GM12878 (cell line): Measurements from ENCODE around the gene RIPK4. TPM values are rescaled to one million over a fixed set of nuclear protein-coding genes. Genes with fewer than 3 reads are reported as not detected.

ENCODE experiments used
- ATAC-seq: fragments of 200-7000 bp; cut with Tn5 transposase; 3 replicates; pipeline ENCODE4 v1.9.1; 2020; ENCODE audit warnings: mild to moderate bottlenecking, moderate library complexity
- BruUV-seq: library from RNA; stranded (reverse); fragments of 400-500 nt; replicated peaks from 2 replicates; lab custom pipeline; 2021; lab: Mats Ljungman, UMichigan
- CTCF ChIA-PET: fragments of 300-600 bp; sonication (Branson Sonifier 250); formaldehyde crosslinking; extraction: SDS; loops from one replicate; lab custom pipeline; 2021; ENCODE audit warnings: inconsistent platforms; lab: Yijun Ruan, JAX
- POLR2A ChIA-PET: fragments of 350-600 bp; formaldehyde crosslinking; extraction: SDS; loops from one replicate; lab custom pipeline; 2021; ENCODE audit warnings: inconsistent platforms; lab: Charles Lee
- RAD21 ChIA-PET: fragments of 300-600 bp; sonication (Branson Sonifier 250); formaldehyde crosslinking; loops from one replicate; lab custom pipeline; 2023; ENCODE audit warnings: antibody characterized with exemption; ENCODE audit not compliant: unreplicated experiment; lab: Charles Lee
- SMC1A ChIA-PET: fragments of 300-600 bp; sonication (Branson Sonifier 250); formaldehyde crosslinking; loops from one replicate; lab custom pipeline; 2023; ENCODE audit not compliant: unreplicated experiment, uncharacterized antibody; lab: Charles Lee
- DNase-seq: peaks from one replicate; pipeline ENCODE4 v3.0.0-alpha.2; 2011; ENCODE audit warnings: low read depth, low spot score
- FAIRE-seq: peaks from 3 replicates; lab custom pipeline; 2011; peaks lifted over from hg19 to GRCh38; lab: Jason Lieb, UNC
- H2AFZ ChIP-seq: 2 replicates; pipeline ENCODE4 v1.6.0; 2011; ENCODE audit warnings: low read depth, low read length, control low read depth; ENCODE audit not compliant: control insufficient read depth
- H3K27ac ChIP-seq: 2 replicates; pipeline ENCODE4 v1.5.1; 2011; ENCODE audit warnings: control low read depth; ENCODE audit not compliant: control insufficient read depth, insufficient read depth
- H3K27me3 ChIP-seq, 2 experiments: replicated peaks in 1 of 2; 2 replicates each; pipeline versions ENCODE4 v1.6.0 to v1.6.1; 2011; ENCODE audit warnings: low read length in 1 of 2; ENCODE audit not compliant: control insufficient read depth in 2 of 2, insufficient read depth in 2 of 2
- H3K36me3 ChIP-seq, 2 experiments: 2 replicates each; pipeline ENCODE4 v1.5.1; 2011; ENCODE audit warnings: low read length in 1 of 2; ENCODE audit not compliant: control insufficient read depth in 2 of 2, insufficient read depth in 2 of 2
- H3K4me1 ChIP-seq: 2 replicates; pipeline ENCODE4 v1.6.1; 2011; ENCODE audit warnings: mild to moderate bottlenecking, low read length, moderate library complexity, mixed read lengths; ENCODE audit not compliant: control insufficient read depth, insufficient read depth
- H3K4me2 ChIP-seq: 2 replicates; pipeline ENCODE4 v1.6.0; 2011; ENCODE audit warnings: control low read depth; ENCODE audit not compliant: control insufficient read depth, insufficient read depth
- H3K4me3 ChIP-seq: fragments of 200-600 bp; sonication (generic); 2 replicates; pipeline ENCODE4 v1.5.1; 2016
- H3K79me2 ChIP-seq: 2 replicates; pipeline ENCODE4 v1.6.0; 2011; ENCODE audit warnings: low read length; ENCODE audit not compliant: control insufficient read depth, insufficient read depth
- H3K9ac ChIP-seq: 2 replicates; pipeline ENCODE4 v1.8.0; 2011; ENCODE audit warnings: low read length, control low read depth, mixed read lengths; ENCODE audit not compliant: control insufficient read depth, insufficient read depth
- H3K9me3 ChIP-seq: replicated peaks from 3 replicates; pipeline ENCODE4 v1.5.1; 2011; ENCODE audit warnings: mild to moderate bottlenecking, low read length; ENCODE audit not compliant: control insufficient read depth, insufficient read depth
- H4K20me1 ChIP-seq: 2 replicates; pipeline ENCODE4 v1.6.0; 2011; ENCODE audit not compliant: control insufficient read depth, insufficient read depth
- FOS ChIP-seq: IDR thresholded peaks from 3 replicates; pipeline ENCODE4 v1.6.1; 2011; ENCODE audit warnings: borderline replicate concordance; ENCODE audit not compliant: insufficient read length; ENCODE audit errors: extremely low read depth
- FOXM1 ChIP-seq: IDR thresholded peaks from 2 replicates; pipeline ENCODE4 v1.6.1; 2012; ENCODE audit warnings: low read depth, mild to moderate bottlenecking, inconsistent platforms, low read length, moderate library complexity
- HDGF ChIP-seq: fragments of 450-650 bp; IDR thresholded peaks from 2 replicates; pipeline ENCODE4 v1.6.1; 2016; ENCODE audit warnings: antibody characterized with exemption
- KAT2A ChIP-seq: conservative IDR thresholded peaks from 2 replicates; pipeline ENCODE4 v1.6.1; 2011; ENCODE audit warnings: low read depth, low read length; ENCODE audit not compliant: control insufficient read depth
- MEF2A ChIP-seq: IDR thresholded peaks from 2 replicates; pipeline ENCODE4 v1.6.1; 2011; ENCODE audit warnings: low read depth, mild to moderate bottlenecking, low read length, moderate library complexity; ENCODE audit not compliant: insufficient read depth
- MYB ChIP-seq: fragments of 150-350 bp; IDR thresholded peaks from 2 replicates; pipeline ENCODE4 v1.6.1; 2014; ENCODE audit warnings: mild to moderate bottlenecking, low read depth, low read length, borderline replicate concordance
- NKRF ChIP-seq: fragments of 450-650 bp; conservative IDR thresholded peaks from 2 replicates; pipeline ENCODE4 v1.6.1; 2017; ENCODE audit warnings: mild to moderate bottlenecking, moderate library complexity
- RFX5 ChIP-seq: IDR thresholded peaks from 2 replicates; pipeline ENCODE4 v1.6.1; 2011; ENCODE audit warnings: low read depth, low read length, improper control_type of control experiment
- RUNX3 ChIP-seq: IDR thresholded peaks from 2 replicates; pipeline ENCODE4 v1.6.1; 2012; ENCODE audit warnings: low read length, inconsistent platforms
- TARDBP ChIP-seq: IDR thresholded peaks from 2 replicates; pipeline ENCODE4 v1.6.1; 2016; ENCODE audit warnings: borderline replicate concordance
- YY1 ChIP-seq: IDR thresholded peaks from 2 replicates; pipeline ENCODE4 v1.6.1; 2011; ENCODE audit warnings: low read depth, mild to moderate bottlenecking, low read length
- ZBED1 ChIP-seq: IDR thresholded peaks from 2 replicates; pipeline ENCODE4 v1.6.1; 2016; ENCODE audit warnings: borderline replicate concordance
- WGBS: methylation state at CpG from one replicate; pipeline ENCODE4 v1.1.6; 2016; ENCODE audit warnings: low lambda C conversion rate; ENCODE audit not compliant: insufficient replicate concordance, insufficient coverage; ENCODE audit errors: missing lambda C conversion rate; 5-methylcytosine and 5-hydroxymethylcytosine counted together
- in situ Hi-C: fragments of 300-500 bp; cut with MboI; formaldehyde crosslinking; loops from 9 replicates; pipeline ENCODE4 v1.14.3; 2018; ENCODE audit warnings: mixed read lengths
- intact Hi-C: fragments of 100-400 bp; cut with micrococcal nuclease; formaldehyde crosslinking; loops from one replicate; pipeline ENCODE4 v1.14.2; 2022; ENCODE audit not compliant: unreplicated experiment
- polyA plus RNA-seq, 11 experiments: library from polyadenylated mRNA; depleted of rRNA in 4 of 11; unstranded in 6 of 11; stranded (reverse) in 5 of 11; fragments of >200 nt; fragmentation: Nextera tagmentation in 4 of 11; fragmentation: Illumina TruSeq in 1 of 11; extraction: Ambion mirVana in 4 of 11; extraction: Trizol in 1 of 11; gene quantifications; 1 replicate in 1 of 11; 2 replicates in 10 of 11; pipeline versions ENCODE4 v1.2.1 to v1.2.3, GENCODE V29; 2011 to 2016; ENCODE audit warnings: inconsistent platforms in 2 of 11, missing spikeins in 2 of 11, low read depth in 1 of 11
- total RNA-seq, 4 experiments: library from RNA; depleted of rRNA in 3 of 4; stranded (reverse); fragments of >200 nt in 3 of 4; fragmentation: Illumina TruSeq in 1 of 4; extraction: Trizol in 1 of 4; gene quantifications; 2 replicates each; pipeline versions ENCODE4 v1.2.1 to v1.2.3, GENCODE V29; 2013 to 2021
- TF ChIP-seq, protein P1 (sequence below): IDR thresholded peaks from 2 replicates; pipeline ENCODE4 v1.6.1; 2012; ENCODE audit warnings: low read depth, low read length, improper control_type of control experiment

Gene RIPK4
- total and polyA plus RNA-seq, 10 of the 15 experiments (the other 5 are each of a cell fraction or from before 2014, with no cell fraction given), result 0.05 TPM; not detected in 9

DNA sequence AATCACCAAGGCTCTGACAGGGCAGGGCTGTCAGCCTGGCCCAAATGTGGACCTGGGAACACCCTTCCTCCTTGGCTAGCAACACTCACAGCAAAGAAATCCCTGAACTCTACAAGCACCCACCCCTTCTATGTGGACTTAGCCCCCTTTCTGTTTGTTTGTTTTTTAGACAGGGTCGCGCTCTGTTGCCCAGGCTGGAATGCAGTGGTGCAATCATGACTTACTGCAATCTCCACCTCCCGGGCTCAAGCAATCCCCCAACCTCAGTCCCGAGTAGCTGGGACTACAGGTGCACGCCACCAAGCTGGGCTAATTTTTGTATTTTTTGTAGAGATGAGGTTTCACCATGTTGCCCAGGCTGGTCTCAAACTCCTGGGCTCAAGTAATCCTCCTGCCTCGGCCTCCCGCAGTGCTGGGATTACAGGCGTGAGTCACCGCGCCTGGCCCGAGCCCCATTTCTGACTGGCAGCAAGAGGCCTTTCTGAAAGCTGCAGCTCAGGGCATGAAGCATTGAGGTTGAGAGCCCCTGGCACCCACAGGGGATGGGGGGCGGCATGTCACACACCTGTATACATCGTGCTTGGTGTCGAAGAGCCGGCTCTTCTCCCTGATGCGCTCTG is 16.2 kb downstream of the RIPK4 start:
- ATAC-seq (no peak), DNase-seq (no peak), FAIRE-seq (no peak)
- Histone ChIP-seq H3K79me2 (no peaks in the 10 kb centered on the region), H3K27ac (no peak overlapping the region), H3K27me3 (no peaks in the 10 kb centered on the region; a peak in 1 of 4 replicates), H3K9ac (no peak overlapping the region), H3K4me2 (no peak overlapping the region), H4K20me1 (no peaks in the 10 kb centered on the region), H3K4me3 (no peak overlapping the region), H2AFZ (no peak overlapping the region), H3K36me3 (no peaks in the 10 kb centered on the region), H3K9me3 (no peaks in the 10 kb centered on the region), H3K4me1 (no peaks in the 10 kb centered on the region)
- no TSS peak for BruUV-seq
- SMC1A ChIA-PET, result no interaction called here
- RAD21 ChIA-PET, result no interaction called here
- no peak for TF ChIP-seq FOXM1
- TF ChIP-seq FOS, result no peak
- no peak for TF ChIP-seq KAT2A
- TF ChIP-seq RFX5, result no peak
- no peak for TF ChIP-seq NKRF
- TF ChIP-seq RUNX3, result no peak
- TF ChIP-seq YY1, result no peak
- TF ChIP-seq MEF2A, result no peak
- TF ChIP-seq HDGF, result no peak
- TF ChIP-seq, protein P1, sequence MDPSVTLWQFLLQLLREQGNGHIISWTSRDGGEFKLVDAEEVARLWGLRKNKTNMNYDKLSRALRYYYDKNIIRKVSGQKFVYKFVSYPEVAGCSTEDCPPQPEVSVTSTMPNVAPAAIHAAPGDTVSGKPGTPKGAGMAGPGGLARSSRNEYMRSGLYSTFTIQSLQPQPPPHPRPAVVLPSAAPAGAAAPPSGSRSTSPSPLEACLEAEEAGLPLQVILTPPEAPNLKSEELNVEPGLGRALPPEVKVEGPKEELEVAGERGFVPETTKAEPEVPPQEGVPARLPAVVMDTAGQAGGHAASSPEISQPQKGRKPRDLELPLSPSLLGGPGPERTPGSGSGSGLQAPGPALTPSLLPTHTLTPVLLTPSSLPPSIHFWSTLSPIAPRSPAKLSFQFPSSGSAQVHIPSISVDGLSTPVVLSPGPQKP, result no peak
- TF ChIP-seq ZBED1, result no peak
- TF ChIP-seq MYB, result no peak
- no peak for TF ChIP-seq TARDBP
- in situ Hi-C loops (no loop called here), intact Hi-C loops (no loop called here)
- CTCF ChIA-PET, result interaction anchor here (0.7 kb wide), 1 partner anchor 854 kb away, joined by 3 read pairs; no protein-coding TSS in a partner anchor
- POLR2A ChIA-PET, result interaction anchor here (0.6 kb wide), 1 partner anchor 11 kb away, joined by 3 read pairs; no protein-coding TSS in a partner anchor
- 76% methylated on average over 15 of the region's 16 CpGs for WGBS
